GM18868 (cell line): ENCODE results near the gene CFDP1.
"Not testable (repeated sequence)": the region's sequence is repeated elsewhere in the genome, so short reads cannot be mapped to it uniquely, and the experiment has no call there.

ENCODE experiments used
- ATAC-seq: cut with Tn5 transposase; IDR thresholded peaks from one replicate; pipeline ENCODE4 v1.9.1; 2021; ENCODE audit warnings: mild to moderate bottlenecking, moderate library complexity; ENCODE audit not compliant: unreplicated experiment

Gene CFDP1

DNA sequence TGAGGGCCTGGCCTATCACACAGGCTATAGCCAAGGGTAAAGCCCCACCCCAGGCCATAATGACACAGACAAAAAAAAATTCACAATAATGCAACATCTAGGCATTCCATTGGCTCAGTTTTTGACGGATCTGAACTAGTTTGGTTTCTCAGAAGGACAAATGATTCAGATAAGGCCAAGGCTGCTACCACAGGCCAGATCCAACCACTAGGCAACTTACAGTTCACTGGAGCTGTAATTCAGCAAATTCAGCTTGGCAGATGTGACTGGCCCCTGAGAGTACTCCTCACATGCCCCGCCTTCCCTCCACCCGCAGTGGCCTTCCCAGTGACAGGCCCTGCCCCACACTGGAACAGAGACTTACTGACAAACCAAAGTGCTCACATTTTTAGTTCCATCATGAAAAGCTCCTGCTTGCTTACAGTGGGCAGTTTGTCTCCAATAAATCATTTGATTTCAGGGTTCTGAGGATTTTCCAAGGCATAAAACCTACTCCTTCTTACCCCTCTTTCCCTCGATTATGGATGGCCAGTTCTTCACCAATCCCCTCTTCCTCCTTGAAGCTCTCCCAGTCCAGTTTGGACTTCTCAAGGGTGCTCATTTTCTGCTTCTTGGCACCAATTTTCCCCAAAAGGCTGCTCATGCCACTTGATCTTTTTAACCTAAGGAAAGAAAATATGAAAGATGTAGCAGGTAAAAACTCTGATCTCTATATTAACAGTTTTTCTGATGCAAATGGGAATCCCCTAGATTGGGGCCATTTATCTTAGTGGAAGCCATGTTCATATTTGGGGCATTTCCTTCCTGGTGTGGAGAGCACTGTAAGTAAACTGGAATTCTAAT lies 128.6 kb downstream of the CFDP1 start:
- ATAC-seq, result no peak

DNA sequence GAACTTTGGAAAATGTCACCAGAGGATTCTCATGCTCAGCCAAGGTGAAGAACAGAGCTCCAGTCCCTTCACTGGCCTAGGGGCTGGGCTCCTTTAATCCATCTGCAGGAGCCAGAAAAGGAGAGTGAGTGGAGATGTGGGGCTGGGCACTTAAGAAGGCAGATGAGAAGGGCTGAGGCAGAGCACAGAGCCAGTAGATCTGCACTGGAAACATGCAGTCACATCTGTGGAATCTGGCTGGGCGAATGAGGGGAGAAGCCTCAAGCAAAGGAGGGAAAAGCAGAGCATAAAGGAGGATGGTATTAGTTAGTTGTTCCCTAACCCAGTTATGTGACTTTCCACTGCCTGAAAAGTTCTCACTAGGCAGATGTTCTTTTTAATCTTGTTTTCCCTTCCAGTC lies 131.5 kb downstream of the CFDP1 start:
- no peak for ATAC-seq

DNA sequence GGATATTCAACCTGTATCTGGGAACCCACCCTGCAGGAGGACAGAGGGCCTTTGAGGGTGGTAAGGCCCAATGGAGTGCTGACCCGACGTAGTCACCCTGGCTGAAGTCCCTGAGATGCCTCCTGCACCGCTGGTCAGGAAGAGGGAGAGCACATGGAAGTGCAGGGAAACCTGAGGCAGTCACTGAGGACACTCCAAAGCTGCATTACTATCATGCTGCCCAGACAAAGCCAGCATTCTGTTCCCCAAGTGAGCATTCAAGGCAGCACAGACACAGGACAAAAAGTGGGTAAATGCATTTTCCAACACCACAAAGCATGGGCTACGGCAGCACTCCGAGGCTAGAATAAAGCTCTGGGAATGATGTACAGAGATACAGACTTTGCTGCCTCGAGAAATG lies 135.0 kb downstream of the CFDP1 start:
- ATAC-seq, result no peak

DNA sequence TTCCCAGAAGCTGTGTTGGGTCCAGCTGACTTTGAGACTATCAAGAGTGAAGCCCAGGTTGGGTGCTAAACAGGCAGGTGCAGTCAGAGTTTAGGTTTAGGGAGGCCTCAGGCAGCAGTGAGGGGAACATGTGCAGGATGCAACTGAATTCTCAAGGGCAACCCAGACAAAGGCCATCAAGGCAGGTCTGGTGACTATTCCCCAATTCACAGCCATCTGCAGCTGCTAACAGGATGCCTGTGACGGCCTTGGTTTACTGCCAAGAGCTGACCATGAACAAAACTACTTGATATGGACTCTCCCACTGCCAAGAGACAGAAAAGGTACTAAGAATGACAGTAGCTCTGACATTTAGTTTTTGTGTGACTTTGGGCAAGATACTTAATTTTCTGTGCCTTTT lies 136.7 kb downstream of the CFDP1 start:
- ATAC-seq, result no peak

DNA sequence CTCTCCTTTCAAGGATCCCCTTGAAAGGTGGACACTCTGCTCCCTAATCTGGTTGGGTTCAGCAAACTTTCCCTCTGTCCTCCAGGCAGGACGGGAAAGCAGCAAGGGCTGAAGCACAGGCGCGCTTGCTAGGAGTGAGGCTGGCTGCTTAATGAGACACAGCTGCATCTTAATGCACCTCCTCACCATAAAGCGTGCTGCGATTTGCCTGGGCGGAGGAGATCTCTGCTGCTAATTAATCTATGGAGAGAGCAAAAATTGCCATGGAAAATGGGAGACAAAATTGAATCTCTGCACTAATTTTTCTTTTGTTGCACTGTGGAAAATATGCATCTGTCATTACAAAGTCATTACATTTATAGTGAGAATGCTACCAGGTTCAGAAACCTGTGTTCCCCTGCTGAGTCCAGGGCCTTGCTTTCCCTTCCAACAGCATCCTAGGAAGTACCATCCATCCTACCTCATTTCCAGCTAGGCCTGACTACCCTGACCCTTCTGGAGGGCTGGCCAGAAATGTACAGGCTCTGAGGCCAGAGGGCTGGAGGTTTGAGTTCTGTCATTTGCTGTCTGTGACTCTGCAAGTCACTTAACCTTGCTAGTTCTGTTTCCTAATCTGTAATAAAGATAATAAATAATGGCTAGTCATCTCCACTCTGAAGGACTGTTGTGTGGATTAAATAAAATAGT lies 138.4 kb downstream of the CFDP1 start:
- no peak for ATAC-seq

DNA sequence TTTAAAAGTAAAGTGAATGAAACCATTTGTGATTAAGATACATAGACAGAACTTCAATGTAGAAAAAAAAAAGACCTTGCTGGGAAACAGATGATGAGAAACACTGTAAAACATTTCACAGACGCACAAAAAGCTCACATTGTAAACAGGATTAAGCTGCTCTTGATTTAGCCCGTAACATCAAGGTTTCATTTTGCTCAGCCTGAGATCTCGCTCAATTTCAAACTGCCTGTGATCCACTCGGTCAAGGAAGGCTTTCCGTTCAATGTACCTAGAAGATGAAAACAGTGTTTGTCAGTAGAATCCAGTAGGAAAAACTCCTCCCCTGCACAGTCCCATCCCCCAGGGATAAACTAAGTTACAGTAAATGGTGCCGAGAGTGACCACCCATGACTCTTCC lies 139.5 kb downstream of the CFDP1 start:
- no peak for ATAC-seq

DNA sequence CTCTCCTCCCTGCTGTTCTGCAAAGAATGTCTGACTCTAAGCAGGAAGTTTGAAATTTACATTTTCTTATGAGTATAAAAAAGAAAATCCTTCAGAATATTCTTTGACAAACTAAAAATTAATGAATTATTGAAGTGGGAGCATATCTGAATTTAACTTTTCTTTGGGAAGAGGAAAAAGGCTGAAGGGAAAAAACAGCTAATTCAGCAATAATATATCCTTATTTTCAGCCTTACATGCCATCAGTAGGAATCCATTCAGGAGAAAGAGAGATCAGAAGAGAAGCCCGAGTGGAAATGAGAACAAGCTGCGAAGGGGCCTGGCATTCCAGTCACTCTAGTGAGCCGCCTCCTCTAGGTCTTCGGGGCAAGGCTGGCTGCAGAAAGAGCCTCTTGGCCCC lies 140.1 kb downstream of the CFDP1 start:
- no peak for ATAC-seq

DNA sequence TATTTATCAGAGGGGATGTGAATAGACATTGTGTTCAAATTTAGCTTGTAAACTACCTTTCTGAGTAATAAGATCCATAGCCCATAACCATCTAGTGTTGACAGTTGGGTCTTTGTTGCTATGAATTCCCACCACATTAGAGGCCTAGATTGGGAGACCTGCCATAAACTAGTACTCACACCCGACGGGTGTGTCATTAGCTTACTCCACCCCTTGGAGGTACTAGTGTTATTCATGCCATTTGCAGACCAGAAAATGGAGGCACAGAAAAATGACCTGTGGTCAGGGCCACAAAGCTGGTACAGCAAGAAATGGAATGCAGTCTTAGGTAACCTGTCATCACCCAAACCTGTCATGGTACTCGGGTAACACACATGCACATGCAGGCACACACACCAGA lies 140.6 kb downstream of the CFDP1 start:
- ATAC-seq, result no peak

DNA sequence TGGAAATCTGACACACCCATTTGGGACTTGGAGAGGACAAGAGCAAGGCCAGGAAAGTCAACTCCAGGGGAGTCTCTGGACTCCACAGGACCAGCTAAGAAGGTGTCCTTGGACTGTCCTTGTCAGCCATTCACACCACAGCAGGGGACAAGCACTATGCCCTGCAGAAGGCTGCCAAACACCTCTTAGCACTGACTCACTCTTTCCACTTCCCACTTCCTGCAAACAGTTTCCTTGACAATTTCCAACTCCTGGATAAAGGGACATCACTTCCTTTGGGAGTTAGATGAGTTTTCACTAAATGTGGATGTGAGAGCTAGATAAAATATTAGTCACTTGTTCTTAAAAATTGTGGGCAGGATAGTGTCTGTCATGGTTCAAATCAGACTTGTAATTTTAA lies 144.1 kb downstream of the CFDP1 start:
- ATAC-seq, result no peak

DNA sequence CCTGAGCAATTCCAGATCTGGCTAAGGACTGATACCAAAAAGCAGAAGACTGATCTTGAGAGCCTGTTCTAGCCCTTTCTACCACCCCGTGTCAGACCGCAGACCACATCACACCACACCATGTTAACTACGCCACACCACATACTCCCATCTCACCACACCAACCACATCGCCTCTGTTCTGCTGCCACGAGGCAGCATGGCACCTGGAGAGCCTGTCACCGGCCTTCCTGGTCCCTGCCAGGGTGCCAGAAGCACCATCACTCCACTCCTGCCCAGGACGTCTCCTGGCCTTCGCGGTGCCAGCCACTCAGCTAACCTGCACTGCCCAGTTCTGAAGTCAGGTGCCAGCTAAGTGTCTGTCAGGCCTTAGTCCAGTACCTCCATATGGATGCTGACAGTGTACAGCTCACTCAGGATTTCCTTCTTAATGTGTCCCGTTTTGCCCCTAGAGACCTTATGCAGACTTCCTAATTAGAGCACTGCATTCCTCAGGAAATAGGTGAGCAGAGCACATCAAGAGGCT lies 144.6 kb downstream of the CFDP1 start:
- ATAC-seq, result no peak

DNA sequence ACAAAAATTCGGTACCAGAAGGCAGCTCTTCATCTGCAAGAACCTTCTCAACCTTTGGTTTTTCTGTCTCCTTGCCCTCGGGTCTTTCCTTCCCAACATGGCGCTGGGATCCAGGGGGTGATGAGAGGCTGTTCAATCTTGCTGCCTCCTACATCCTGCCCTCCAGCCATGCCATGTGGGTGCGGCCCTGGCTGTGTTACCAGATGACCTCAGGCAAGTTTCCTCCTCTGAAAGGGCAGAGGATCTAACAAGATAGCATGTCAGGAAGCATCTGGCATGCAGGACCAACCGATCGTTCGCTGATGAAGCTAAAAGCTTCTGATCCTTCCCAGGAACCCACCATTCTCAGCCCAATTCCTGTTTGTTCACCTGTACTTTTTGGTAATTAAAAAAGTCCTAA lies 145.1 kb downstream of the CFDP1 start:
- ATAC-seq, result no peak

DNA sequence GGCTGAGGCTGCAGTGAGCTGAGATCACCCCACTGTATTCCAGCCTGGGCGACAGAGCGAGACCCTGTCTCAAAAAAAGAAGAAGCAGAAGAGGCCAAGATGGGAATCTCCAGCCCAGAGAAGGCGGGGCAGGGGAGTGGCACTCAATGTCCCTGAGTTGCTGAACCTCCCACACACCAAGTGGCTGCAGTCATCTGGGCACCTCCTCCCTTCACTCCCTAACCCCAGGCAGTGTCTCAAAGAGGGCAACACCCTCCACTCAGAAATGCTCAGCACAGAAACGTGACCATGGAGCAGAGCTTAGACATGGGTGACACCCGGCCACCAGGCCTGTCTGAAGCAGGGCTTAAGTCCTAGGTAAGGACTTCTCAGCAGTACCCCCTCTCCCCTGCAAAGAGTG lies 145.6 kb downstream of the CFDP1 start:
- no peak for ATAC-seq

DNA sequence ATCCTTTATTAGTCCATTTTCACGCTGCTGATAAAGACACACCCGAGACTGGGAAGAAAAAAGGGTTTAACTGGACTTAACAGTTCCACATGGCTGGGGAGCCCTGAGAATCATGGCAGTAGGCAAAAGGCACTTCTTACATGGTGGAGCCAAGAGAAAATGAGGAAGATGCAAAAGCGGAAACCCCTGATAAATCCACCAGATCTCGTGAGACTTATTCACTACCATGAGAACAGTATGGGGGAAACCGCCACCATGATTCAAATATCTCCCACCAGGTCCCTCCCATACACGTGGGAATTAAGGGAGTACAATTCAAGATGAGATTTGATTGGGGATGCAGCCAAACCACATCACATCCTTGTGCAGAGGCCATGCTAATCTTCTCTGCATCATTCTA lies 146.9 kb downstream of the CFDP1 start:
- ATAC-seq, result no peak

DNA sequence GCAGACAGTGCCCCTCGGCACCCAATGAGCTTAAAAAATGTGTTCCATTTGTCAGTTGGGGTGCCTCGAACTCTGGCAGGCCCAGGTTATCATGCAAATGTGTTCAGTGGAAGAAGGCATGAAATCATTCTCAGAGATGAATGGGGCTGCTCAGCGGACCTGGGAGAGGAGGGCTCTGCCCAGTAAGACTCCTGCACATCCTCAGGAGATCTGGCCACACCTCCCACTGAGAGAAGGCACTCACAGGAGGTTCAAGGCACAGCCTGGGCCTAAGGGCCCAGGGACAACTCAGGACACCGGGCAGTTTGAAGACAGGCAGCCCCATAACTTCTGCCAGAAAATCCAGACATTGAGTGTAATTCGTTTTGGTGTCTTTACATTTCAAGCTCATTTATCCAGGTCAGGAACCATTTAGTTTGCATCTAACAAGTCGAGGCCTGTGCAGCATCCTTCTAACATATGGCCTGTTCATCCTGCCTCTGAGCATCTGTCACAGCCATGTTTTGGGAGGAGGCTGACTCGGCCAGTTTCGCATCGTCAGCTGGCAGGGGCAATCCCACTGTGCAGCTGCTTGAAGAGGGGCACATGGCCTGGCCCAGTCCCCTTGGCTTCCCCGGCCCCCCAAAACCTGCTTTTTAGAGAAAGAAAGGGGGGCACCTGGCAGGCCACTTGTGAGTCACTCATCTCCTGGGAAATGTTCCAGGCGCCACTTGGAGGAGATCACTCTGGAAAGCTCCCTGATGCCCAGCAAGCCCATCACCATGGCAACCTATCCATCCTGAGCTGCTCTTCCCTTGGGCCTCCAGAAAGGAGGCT lies 150.6 kb downstream of the CFDP1 start:
- no peak for ATAC-seq

DNA sequence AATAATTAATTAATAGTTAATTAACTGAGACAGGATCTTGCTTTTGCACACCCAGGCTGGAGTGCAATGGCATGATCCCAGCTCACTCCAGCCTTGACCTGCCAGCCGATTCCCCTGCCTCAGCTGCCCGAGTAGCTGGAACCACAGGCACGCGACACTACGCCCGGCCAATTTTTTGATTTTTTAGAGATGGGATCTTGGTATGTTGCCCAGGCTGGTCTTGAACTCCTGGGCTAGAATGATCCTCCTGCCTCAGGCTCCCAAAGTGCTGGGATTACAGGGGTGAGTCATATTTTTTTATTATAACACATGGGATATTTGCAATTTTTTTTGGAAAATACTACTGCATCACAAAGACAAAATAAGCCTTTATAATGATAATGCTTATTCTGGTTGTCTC lies 151.5 kb downstream of the CFDP1 start:
- no peak for ATAC-seq

DNA sequence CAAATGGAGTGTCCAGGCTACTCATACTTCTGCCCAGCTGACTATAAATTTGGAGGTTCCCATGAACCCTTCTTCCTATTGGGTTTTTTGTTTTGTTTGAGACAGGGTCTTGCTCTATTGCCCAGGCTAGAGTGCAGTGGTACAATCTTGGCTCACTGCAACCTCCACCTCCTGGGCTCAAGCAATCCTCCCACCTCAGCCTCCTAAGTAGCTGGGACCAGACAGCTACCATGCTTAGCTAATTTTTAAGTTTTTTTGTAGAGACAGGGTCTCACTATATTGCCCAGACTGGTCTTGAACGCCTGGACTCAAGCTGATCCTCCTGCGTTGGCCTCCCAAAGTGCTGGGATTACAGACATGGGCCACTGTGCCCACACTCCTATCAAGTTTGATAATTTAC lies 152.3 kb downstream of the CFDP1 start:
- ATAC-seq, result not testable (repeated sequence)

DNA sequence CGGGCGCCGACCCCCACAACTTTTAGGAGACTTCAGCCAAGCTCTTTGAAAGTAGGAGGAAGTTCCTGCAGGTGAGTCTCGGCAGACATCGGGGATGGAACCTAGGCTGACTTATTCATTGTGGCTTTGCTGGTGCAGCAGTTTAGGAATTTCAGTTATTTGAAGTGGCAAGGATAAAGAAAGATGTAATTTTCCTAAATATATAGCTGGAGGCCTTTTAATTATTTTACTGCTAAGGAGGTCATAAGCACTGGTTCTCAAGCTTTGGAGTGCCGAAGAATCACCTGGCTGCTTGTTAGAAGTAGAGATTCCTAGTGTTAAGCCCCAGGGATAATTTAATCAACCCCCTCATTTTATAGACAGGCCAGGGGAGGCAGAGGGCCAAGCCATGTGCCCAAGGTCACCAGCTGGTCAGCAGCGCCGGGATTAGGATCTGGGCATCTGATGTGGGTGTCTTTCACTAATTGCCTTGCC lies 152.9 kb downstream of the CFDP1 start:
- no peak for ATAC-seq

DNA sequence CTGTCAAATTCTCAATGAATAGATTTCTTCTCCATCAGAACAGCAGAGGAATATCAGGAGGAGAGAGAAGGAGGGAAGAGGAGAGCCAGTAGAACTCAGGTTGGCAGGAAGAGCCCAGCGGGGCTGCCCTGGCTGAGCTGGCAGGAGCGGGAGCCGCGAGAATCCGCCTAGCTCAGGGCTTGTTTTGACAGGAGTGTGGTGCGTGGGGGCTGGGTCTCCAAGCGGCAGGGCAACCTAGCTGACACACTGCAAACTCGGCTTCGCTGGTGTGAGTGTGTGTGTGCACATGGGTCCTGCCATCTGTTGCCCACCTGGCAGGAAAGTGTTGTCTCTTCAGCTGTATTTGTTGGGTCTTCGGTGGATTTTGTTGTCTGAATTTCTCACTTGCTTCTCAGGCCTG lies 154.0 kb downstream of the CFDP1 start:
- ATAC-seq, result no peak

DNA sequence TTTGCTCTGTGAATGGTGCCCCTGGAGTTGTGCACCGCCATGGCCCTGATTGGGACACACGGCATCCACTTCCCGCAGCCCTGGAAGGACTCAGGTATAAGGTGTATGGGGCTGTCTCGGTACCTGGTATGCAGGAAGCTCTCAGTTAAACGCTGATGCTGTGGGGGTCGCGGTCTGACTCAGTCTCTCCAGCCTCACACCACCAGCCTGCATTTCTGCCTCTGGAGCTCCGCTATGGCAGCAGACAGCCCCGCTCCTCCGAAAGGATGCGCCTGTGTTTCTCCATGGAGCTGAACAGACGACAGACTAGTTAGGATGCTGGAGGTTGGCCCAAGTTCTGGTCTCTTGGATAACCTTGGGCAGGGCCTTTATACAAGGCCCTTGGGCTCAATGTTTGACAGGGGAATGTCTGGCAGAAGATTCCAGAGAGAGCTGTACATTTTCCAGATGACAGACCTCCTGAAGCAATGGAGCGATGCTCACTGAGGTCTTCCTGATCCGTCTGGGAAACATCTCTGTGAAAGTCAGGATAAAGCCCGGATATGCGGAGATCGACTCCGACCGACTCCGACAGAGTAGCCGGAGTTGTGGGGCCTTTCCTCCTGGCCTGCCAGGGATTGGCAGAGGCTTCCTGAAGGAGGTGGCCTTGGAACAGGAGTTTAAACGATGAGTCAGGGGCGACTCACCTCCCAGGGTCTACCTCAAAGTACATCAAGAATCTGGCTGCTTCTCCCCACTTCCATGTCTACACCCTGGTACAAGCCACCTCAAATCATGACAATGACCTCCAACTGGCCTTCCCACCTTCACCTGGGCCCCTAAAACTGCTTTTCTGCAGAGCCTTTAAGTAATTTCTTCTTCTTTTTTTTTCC lies 160.0 kb downstream of the CFDP1 start:
- no peak for ATAC-seq

DNA sequence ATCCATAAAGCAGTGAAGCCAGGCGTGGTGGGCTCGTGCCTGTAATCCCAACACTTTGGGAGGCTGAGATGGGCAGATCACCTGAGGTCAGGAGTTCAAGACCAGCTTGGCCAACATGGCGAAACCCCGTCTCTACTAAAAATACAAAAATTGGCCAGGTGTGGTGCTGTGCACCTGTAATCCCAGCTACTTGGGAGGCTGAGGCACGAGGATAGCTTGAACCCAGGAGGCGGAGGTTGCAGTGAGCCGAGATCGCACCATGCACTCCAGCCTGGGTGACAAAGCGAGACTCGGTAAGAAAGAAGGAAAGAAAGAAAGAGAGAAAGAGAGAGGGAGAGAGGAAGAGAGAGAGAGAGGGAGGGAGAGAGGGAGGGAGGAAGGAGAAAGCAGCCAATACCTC lies 160.7 kb downstream of the CFDP1 start:
- not testable (repeated sequence) for ATAC-seq
